ENCODE data around the gene TBRG4.
A peak's percentile ranks its signal among the peaks of the same experiment; 100 is the strongest.
"Not testable (repeated sequence)": the region's sequence is repeated elsewhere in the genome, so short reads cannot be mapped to it uniquely, and the experiment has no call there.

The TBRG4 gene

GRCh38 chr7:45111298-45112223 is at the start of gene TBRG4:
Gene TBRG4, minus strand, starts transcription at chr7:45111697. Its CDS starts 2,460 bp downstream, at chr7:45109237.
- DNase-seq, result peak; percentile 93

GRCh38 chr7:45161138-45161537 is 49.6 kb upstream of the TBRG4 start:
- no peak for DNase-seq

- DNase-seq, result no peak
These were observed 49.0 kb upstream of the TBRG4 start for GRCh38 chr7:45160417-45160881.

- DNase-seq, result no peak
These were observed 47.8 kb upstream of the TBRG4 start for GRCh38 chr7:45159296-45159695.

GRCh38 chr7:45158471-45158870 is 47.0 kb upstream of the TBRG4 start:
- DNase-seq, result no peak

GRCh38 chr7:45157653-45158401 is 46.3 kb upstream of the TBRG4 start, which contains the start of gene RAMP3:
Gene RAMP3, plus strand, starts transcription at chr7:45157791. Its CDS starts 38 bp downstream, at chr7:45157829.
- no peak for DNase-seq

GRCh38 chr7:45157286-45157652 is 45.8 kb upstream of the TBRG4 start:
- DNase-seq, result no peak

- DNase-seq, result no peak
These were observed 45.2 kb upstream of the TBRG4 start for GRCh38 chr7:45156516-45157272.

- no peak for DNase-seq
These were observed 44.4 kb upstream of the TBRG4 start for GRCh38 chr7:45155941-45156340.

- no peak for DNase-seq
These were observed 43.9 kb upstream of the TBRG4 start for GRCh38 chr7:45155357-45155900.

GRCh38 chr7:45153861-45154260 is 42.4 kb upstream of the TBRG4 start:
- DNase-seq, result not testable (repeated sequence)

- no peak for DNase-seq
These were observed 41.7 kb upstream of the TBRG4 start for GRCh38 chr7:45153233-45153632.

- DNase-seq, result no peak
These were observed 40.5 kb upstream of the TBRG4 start for GRCh38 chr7:45151967-45152366.

- no peak for DNase-seq
These were observed 39.7 kb upstream of the TBRG4 start for GRCh38 chr7:45151131-45151684.

GRCh38 chr7:45150199-45150598 is 38.7 kb upstream of the TBRG4 start:
- DNase-seq, result no peak

GRCh38 chr7:45149606-45150005 is 38.1 kb upstream of the TBRG4 start:
- DNase-seq, result no peak

- no peak for DNase-seq
These were observed 37.1 kb upstream of the TBRG4 start for GRCh38 chr7:45148653-45148973.

GRCh38 chr7:45147858-45148652 is 36.6 kb upstream of the TBRG4 start:
- DNase-seq, result no peak

GRCh38 chr7:45146531-45147379 is 35.3 kb upstream of the TBRG4 start:
- DNase-seq, result no peak

- DNase-seq, result no peak
These were observed 34.4 kb upstream of the TBRG4 start for GRCh38 chr7:45145881-45146280.

- no peak for DNase-seq
These were observed 32.1 kb upstream of the TBRG4 start for GRCh38 chr7:45143616-45144015.
